Measurements from ENCODE around the gene KIF23.
"Not testable (repeated sequence)": the region's sequence is repeated elsewhere in the genome, so short reads cannot be mapped to it uniquely, and the experiment has no call there.

Gene KIF23

GRCh38 chr15:69435985-69436384 is 21.8 kb downstream of the KIF23 start:
- DNase-seq (ENCODE audit: extremely low read depth, low read depth) = no peak
- TF ChIP-seq, protein P1, sequence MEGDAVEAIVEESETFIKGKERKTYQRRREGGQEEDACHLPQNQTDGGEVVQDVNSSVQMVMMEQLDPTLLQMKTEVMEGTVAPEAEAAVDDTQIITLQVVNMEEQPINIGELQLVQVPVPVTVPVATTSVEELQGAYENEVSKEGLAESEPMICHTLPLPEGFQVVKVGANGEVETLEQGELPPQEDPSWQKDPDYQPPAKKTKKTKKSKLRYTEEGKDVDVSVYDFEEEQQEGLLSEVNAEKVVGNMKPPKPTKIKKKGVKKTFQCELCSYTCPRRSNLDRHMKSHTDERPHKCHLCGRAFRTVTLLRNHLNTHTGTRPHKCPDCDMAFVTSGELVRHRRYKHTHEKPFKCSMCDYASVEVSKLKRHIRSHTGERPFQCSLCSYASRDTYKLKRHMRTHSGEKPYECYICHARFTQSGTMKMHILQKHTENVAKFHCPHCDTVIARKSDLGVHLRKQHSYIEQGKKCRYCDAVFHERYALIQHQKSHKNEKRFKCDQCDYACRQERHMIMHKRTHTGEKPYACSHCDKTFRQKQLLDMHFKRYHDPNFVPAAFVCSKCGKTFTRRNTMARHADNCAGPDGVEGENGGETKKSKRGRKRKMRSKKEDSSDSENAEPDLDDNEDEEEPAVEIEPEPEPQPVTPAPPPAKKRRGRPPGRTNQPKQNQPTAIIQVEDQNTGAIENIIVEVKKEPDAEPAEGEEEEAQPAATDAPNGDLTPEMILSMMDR (IDR thresholded peaks at IDR 0.05; ENCODE audit: low read depth, low read length) = no peak

- DNase-seq (ENCODE audit: extremely low read depth, low read depth) = no peak
- TF ChIP-seq, protein P1 (IDR thresholded peaks at IDR 0.05; ENCODE audit: low read depth, low read length) = no peak
Observed at GRCh38 chr15:69436951-69437350, 22.8 kb downstream of the KIF23 start.

- DNase-seq (ENCODE audit: extremely low read depth, low read depth) = no peak
- TF ChIP-seq, protein P1 (IDR thresholded peaks at IDR 0.05; ENCODE audit: low read depth, low read length) = no peak
Observed at GRCh38 chr15:69439623-69440022, 25.5 kb downstream of the KIF23 start.

DNA sequence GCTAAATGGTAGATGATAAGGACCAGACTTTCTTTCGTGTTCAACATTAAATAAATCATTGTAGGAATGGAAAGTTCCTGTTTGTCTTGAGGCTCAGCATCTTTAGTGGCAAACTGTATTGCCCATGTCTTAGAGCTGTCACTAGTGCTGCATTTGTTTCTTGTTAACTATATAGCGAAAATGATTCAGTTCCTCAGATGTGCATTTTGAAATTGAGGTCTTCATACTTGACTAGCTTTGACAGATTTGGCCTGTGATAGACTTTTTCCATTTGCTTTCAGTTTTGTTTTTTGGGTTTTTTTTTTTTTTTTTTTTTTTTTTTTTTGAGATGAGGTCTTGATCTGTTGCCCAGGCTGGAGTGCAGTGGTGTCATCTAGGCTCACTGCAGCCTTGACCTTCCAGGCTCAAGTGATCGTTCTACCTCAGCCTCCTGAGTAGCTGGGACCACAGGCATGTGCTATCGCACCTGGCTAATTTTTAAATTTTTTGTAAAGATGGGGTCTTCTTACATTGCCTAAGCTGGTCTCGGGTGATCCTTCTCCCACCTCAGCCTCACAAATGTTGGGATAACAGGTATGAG is 29.0 kb downstream of the KIF23 start:
- DNase-seq (ENCODE audit: extremely low read depth, low read depth) = no peak
- TF ChIP-seq, protein P1 (IDR thresholded peaks at IDR 0.05; ENCODE audit: low read depth, low read length) = no peak

DNA sequence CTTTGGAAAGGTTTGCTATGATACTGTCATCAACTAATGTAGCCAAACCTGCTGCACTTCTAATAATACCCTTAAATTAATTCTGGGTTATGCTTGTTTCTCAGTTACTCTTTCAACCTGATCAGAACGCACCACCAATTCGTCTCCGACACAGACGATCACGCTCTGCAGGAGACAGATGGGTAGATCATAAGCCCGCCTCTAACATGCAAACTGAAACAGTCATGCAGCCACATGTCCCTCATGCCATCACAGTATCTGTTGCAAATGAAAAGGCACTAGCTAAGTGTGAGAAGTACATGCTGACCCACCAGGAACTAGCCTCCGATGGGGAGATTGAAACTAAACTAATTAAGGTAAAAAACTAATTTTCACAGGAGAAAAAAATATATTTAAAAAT is 30.5 kb downstream of the KIF23 start:
- DNase-seq (ENCODE audit: extremely low read depth, low read depth) = no peak
- TF ChIP-seq, protein P1 (IDR thresholded peaks at IDR 0.05; ENCODE audit: low read depth, low read length) = no peak

- DNase-seq (ENCODE audit: extremely low read depth, low read depth) = no peak
- TF ChIP-seq, protein P1 (IDR thresholded peaks at IDR 0.05; ENCODE audit: low read depth, low read length) = no peak
Observed at GRCh38 chr15:69446953-69447352, 32.8 kb downstream of the KIF23 start.

- DNase-seq (ENCODE audit: extremely low read depth, low read depth) = not testable (repeated sequence)
Observed at GRCh38 chr15:69450221-69450620, 36.1 kb downstream of the KIF23 start.

GRCh38 chr15:69450968-69451695 is 37.0 kb downstream of the KIF23 start:
- DNase-seq (ENCODE audit: extremely low read depth, low read depth) = no peak
- TF ChIP-seq, protein P1 (IDR thresholded peaks at IDR 0.05; ENCODE audit: low read depth, low read length) = no peak

Data from AG09319 (cell line).